Stimulated activated CD4-positive, alpha-beta T cell treated with anti-CD3 and anti-CD28 coated beads, TNF-alpha, amount 100 ng/mL, for 4 hours (primary cell): ENCODE measurements around the gene LENEP.
A peak's percentile ranks its signal among the peaks of the same experiment; 100 is the strongest.

Experiments
- DNase-seq, 3 experiments: peaks; one replicate each; pipeline ENCODE4 v3.0.0-alpha.2; 2020; ENCODE audit warnings: low read depth in 3 of 3

LENEP gene

DNA sequence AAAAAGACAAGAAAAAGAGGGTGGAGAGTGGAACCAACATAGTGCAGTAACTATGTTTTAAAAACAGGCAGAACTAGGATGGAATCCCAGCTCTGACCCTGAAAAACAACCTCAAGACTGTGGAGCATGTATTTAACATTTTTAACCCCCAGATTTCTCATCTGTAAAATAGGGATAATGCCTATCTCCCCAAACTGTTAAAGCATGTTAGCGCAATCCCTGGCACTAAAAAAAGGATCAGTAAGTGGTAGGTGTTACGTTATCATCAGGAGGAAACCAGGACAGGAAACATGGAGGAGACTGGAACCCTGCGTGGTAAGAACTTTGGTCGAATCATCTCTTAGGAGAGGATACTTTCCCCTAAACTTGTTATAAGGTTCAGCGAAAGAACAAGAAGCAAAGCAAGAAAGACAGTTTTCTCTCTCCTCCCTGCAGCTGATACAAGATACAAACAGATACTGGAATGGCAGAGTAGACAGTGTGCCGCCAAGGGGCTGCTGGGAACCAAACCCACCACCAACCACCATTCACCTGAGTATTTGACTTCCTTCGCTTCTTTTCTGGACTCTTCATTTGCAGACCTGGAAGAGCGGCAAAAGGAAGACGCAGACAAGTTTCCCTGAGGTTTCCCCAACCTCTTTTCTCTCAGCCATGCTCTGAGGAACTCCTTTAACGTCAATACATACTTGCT, 32.8 kb upstream of the LENEP start:
- DNase-seq: no peak

DNA sequence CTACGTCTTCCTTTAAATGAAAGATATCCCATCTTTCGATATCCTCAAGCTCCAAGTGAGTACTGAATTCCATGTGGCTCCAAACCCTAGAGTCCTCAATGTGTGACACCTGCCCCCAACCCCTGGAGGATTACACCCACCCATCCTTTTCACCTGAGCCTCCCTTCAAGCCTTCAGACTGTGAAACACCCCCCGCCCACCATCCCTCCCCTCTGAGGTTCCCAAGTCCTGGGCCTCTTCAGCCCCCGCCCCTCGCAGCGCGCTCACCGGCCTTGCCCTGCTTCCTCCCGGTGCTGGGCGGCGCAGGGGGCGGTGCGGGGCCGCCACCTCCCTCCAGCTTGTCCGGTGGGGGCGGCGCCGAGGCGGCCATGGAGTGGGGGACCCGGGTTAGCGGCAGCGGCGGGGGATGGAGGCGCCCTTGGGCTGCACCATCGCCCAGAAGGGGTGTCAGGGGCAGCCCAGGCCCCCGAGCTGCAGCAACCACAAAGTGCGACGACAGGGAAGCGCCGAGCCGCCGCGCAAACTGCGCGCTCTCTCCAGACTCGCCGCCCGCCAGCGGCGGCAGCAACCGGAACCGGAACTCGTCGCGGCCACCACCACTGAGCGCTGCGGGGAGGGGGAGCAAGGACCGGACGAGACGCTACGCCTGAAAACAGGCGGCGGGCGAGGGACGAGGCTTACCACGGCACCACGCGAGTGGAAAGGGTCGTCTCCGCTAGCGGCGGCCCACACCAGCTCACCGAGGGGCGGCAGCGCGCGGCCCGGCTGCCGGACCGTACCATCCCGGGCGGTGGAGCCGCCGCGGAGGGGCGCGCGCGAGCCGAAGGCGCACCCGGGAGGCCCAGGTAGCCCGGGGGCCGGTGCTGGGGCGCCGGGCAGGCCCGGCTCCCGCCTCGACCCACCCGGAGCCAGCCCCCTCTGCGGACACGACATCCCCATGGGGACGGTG, 31.9 kb upstream of the LENEP start, which contains the start of gene PYGO2:
PYGO2 (minus strand) TSS at position 576 of the 949 bp plus-strand sequence; CDS start at position 370, 206 bp downstream.
- peak; percentile 61 to 78 (median 67) for DNase-seq

DNA sequence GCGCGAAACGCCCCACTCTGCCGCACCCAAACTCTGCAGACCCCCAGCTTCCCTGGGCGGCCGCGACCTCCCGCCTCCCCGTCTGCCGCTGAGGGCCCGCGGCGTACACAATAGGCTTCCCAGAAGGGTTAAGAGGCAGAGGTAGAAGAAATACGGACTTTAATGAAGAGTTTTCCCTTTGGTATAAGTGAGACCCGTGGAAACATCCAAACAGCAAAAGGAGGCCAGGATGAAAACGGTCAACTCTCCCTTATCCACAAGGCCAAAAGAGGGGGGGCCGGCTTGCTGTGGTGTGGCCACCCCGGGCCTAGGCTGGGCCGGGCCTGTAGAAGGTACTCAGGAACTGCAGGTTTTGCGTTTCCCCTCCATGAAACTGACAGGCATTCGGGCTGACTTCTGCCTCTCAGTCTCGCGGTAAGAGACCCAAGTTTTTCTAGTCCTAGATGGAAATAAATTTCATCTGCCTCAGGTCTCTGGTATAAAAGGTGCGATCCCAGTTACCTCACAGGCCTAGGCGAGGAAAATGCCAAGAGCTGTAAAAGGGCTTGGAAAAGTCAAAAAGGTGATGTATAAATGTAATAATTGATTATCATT, 31.1 kb upstream of the LENEP start:
- DNase-seq: no peak

DNA sequence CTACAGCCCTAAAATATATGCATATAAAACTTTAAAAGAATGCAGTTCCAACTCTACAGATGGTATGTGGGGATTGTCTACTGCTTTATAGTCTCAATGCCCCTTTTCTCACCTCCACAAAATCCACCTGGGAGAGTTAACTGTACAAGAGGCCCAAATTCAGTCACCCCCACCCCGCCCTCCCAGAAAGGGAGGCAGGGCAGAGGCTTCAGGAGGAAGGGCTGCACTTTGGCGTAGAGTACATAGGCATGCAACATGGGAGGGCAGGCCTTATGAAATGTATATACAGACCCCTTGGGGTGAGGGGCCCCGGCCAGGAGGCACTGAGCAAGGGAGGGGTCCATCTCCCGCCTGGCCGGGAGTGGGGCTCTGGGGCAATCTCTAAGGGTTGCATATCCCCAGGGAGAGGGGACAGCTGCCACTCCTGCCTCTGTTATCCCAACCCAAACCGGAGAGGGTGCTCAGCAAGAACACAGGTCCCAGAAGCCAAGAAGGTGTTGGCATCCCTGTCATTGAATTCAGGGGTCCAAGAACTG, 30.5 kb upstream of the LENEP start:
- no peak for DNase-seq

DNA sequence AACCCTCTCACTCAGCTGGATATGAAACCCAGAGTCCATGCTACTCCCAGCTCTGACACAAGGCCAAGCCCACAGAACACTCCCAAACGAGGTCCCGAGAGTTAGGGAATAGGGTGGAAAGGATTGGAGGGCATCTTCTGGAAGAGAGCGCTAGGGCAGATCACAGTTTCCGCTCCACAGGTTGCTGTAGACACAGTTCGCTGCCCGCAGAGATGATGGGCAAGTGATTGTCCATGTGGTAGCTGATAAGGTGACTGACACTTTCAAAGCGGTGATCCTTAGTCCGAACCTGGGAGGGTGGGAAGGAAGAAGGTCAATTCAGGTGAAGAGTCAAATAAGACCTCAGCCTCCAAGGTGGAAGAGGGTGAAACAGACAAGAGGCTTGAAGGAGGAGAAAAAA, 29.7 kb upstream of the LENEP start:
- no peak for DNase-seq

DNA sequence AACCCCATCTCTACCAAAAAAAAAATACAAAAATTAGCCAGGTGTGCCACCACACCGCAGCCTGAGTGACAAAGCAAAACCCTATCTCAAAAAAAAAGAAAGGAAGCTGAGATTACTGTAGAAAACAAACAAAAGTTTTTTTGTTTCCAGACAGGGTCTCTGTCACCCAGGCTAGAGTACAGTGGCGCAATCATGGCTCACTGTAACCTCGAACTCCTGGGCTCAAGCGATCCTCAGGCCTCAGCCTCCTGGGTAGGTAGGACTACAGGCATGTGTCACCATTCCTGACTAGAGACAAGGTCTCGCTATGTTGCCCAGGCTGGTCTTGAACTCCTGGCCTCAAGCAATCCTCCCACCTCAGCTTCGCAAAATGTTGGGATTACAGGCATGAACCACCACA, 29.0 kb upstream of the LENEP start:
- no peak for DNase-seq

DNA sequence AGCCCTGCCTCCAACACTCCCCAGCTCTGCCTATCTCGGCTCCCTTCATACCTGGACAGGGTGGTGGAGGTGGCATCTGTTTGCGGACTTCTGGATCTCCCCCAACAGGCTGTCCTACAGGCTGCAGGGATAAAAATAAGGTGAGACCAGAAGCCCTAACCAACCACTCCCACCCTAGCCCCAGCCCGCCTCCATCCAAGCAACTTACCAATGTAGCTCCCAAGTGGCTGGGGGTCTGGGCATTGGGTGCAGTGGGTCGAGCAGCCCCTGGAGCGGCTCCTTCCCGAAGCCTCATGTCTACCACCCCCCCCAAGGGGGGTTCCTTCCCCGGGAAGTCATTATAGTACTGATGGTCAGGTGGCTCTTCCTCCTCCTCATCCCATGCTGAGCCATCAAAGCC, 27.3 kb upstream of the LENEP start:
- no peak for DNase-seq

DNA sequence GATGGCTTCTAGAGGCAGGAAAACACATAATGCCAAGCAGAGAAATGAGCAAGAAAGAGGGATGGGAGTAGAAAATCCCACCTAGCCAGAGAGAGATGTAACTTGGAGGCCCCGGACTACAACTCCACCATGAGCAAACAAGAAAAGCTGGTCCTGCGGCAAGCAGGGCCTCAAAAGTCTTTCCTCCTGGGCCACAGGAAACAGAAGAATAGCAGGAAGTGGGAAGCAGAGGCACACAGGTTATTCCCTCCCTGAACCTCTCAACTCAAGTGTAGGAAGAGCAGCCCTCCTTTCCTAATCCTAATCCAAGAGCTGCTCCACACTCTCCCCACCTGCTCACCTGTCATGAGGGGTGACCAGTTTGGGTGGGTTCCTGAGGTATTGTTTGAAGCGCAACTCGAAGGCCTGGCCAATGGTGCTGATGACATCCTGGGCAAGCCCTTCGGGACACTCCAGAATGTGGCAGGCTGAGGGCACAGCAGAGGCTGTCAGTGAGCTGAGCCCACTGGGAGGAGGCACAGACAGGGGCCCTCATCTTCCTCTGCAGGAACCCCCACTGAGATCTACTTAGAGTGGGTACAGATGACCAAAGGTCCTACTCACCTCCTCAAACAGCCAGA, 25.9 kb upstream of the LENEP start:
- no peak for DNase-seq

DNA sequence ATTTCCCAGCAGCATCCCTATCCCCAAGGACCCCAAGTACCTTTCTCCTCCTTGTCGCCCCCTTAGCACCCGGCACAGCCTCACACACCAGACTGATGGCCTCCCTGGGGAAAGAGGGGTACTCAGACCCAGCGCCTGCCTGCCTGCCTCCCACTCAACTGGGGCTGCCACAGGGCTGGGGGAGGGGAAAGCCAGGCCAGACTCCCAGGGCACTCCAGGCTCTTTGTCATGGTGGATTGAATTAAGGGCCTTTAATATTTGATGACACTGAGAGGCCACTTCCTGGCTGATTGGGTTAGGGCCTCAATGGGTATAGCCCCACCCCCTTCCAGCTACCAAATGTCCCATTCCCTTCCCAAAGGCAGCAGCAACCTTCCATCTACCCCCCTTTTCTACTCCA, 24.7 kb upstream of the LENEP start:
- DNase-seq: no peak

DNA sequence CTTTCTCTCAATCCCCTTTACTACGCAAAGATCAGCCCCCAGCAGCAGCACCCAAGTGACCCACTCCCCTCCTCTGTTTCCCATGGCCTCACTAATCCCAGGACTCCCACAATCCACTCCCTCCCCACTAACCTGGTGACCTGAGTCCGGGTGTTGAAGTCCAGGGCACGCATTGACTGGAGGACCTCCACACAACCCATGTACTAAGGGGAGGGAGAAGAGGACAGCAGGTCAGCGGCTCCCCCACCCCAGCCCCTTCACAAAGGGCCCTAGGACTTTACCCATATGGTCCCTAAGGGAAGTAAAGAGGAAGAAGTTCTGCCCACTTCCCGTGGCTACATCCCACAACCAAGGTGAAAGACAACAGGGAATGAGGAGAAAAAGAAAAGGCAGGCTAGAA, 24.1 kb upstream of the LENEP start:
- no peak for DNase-seq

DNA sequence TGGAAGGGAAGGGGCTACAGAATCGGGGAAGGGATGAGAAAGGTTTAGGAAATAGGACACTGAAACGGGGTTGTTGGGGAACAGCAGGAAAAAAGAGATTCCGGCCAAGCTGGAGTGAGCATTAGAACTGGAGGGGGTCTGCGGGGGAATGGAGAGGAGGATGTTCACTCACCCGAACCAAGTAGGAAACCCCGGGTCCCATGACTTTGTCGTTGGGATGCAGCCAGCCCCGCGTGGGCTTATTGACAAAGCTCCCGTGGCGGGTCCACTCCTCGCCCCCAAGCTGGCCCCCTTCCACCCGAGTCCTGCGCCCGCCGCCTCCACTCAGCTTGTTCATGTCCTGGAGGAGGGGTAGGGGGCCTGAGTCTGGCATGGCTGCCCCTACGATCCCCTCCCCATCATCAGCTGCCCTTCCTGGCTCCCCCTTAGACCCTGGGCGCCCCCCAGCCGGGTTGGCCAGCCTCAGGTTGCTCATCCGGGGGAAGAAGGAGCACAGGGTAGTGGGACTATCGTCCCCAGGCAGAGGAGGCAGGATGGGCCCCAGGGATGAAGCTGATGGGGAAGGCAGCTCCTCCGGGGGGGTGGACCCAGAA, 23.4 kb upstream of the LENEP start:
- DNase-seq: no peak

DNA sequence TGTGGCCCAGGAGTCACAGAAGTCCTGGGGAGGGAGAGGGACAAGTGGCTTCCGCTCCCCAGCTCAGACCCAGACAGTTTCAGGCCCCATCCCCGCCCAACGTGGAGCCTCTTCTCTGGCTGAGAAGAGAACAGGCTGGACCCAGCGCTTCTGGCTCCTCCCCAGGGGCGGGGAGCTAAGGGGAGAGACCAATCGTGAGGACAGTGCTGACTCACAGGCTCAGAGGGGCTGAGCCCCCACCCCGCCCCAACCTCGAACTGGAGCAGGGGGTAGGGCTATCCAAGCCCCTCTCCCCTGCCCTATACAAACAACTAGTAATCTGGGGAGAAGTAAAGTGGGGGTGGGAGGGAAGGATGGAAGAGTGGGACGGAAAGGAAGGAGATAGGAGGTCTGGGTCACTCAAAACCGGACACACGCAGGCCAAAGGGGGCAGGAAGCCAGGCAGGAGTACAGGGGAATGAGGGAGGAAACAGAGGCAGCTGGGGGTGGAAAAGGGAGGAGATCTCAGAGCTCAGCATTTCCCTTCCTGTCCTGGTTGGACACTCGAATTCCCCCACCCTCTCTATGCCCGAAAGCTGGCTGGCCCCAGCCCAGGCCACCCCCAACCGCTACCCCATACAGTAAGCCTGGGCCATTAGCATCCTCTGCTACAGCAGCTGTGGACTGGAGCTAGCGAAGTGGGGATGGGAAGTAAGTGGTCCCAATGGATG, 22.6 kb upstream of the LENEP start, which contains the start of gene SHC1:
SHC1 (minus strand) TSS at position 117 of the 710 bp plus-strand sequence. CDS start 221 bp downstream, outside the sequence.
- no peak for DNase-seq

DNA sequence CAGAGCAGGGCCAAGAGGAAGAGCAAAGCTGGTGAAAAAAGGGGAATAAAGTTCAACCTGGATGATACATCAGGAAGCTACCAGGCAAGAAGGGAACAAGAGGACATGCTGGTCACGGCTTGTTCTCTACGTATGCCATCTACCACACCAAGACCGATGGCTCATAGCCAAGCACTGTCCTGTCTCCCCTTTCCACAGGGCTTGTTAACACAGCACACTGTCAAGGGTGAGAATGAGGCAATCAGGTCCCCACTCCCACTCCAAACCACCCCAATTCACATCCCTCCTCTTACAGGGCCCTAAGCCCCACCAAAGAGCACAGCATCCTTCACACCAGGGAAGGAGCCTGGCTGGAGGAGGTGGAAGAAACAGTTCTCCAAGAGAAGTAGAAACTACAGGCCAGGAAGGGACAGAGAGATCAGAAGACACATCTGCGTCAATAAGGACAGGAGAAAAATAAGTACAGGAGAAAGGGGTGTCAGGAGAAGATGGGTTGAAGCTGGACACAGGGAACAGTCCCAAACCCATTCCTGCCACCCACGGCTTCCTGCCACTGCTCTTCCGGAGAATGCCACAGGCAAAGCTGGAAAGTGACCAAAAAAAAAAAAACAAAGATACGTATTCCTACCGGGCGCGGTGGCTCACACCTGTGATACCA, 21.9 kb upstream of the LENEP start:
- DNase-seq: no peak

DNA sequence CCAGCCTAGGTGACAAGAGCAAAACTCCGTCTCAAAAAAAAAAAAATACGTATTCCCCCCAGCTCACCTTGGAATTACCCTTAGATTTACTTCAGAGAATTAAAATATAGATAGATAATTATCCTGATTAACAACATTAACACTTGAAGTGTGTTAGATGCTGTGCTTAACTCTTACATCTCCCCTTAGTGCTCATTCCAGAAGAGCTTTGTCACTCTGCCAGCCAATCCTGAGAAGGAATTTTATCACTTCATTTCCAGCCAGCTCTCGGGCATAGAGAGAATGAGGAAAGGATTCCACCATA, 21.2 kb upstream of the LENEP start:
- DNase-seq: no peak

DNA sequence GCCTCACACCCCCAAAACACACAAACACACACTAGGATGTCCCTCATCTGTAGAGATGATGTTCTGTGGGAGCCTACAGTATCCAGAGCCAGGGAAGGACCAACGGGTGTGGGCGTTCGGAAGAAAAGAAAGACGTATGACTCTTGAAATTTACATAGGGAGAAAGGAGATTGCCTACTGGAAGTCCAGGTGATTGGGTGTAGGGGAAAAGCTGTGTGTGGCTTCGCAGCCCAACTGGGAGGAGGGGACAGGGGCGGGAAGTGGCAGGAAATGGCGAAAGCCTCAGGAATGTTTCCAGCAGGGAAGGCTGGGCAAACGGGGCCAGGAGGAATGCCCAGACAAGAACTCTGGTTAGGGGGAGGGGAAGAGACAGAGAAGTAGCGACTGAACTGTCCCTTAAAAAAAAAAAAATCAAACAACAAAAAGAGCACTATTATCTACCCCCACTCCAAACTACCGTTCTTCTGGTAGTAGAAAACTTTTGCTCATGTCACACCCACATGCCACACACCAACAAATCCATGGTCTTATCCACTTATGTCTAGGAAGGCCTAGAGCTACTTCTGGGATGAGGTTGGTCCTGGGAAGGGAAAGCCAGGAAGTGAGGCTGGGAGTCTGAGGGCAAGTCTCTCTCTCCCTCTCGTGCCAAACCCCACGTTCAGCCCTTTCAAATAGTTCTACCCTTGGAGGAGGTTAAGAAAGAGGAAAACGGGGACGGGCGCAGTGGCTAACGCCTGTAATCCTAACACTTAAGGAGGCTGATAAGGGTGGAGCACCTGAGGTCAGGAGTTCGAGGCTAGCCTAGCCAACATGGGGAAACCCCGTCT, 20.7 kb upstream of the LENEP start:
- DNase-seq: no peak

DNA sequence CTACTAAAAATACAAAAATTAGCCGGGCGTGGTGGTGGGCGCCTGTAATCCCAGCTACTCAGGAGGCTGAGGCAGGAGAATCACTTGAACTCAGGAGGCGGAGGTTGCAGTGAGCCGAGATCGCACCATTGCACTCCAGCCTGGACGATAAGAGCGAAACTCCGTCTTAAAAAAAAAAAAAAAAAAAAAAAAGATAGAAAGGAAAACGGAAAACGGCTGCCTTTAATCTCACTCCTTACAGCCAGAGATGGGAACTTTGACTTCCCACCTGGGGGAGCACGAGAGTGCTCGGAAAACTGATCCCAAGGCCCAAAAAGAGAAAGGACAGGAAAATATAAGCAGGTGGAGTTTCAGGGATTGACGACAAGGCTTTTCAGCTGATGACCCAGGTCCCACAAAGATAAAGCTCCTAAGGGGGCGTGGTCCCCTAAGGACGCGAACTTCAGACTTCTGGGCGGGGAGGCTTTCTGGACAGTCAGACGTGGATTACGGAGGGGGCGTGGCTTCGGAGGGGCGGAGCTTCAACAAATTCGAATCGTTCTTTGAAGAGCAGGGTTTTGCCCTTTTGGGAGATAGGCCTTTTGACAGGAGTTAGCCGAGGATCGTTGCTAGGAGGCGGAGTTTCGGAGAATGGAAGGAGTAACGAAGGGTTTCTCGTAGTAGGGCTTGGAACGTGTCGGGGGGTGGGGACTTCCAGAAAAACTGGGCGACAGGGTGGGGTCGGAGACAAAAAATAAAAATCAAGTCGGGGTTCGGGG, 19.9 kb upstream of the LENEP start:
- DNase-seq: peak; percentile 83 to 89 (median 83)

DNA sequence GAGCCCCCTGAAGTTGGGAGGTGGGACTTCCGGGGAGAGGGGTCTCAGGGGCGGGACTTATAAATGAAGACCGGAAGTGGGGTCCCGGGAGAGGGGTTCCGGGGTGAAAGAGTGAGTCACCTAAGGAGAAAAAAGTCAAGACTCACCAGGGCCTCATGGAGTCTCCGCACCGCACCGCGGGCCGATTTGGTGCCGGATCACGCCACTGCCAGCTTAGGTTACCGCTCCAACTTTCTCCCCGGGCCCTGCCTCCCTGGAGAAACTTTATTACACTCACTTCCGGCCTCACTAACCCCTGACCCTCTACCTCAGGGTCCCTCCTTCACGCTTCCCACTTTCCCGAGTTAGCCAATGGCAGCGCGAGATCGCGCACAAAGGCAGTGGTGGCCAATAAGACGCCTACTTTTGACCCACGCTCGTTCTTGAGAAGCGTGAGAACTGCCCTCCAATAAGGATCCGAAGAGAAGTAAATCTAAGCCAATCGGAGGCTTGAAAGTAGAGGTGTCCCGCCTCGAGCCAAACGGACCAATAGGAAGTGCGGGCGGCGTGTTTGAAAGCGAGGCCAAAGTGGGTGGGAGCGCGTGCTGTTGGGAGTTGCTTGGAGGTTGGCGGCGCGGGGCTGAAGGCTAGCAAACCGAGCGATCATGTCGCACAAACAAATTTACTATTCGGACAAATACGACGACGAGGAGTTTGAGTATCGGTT, 19.1 kb upstream of the LENEP start, which contains the start of gene CKS1B:
CKS1B (plus strand) TSS at position 580 of the 706 bp plus-strand sequence; CDS start at position 645, 65 bp downstream.
- peak; percentile 82 to 96 (median 90) for DNase-seq
